ENCODE results near the gene PHF24.

PHF24 gene

GRCh38 chr9:34984049-34984448, 26.0 kb downstream of the PHF24 start:
- DNase-seq, result peak; percentile 85

DNA sequence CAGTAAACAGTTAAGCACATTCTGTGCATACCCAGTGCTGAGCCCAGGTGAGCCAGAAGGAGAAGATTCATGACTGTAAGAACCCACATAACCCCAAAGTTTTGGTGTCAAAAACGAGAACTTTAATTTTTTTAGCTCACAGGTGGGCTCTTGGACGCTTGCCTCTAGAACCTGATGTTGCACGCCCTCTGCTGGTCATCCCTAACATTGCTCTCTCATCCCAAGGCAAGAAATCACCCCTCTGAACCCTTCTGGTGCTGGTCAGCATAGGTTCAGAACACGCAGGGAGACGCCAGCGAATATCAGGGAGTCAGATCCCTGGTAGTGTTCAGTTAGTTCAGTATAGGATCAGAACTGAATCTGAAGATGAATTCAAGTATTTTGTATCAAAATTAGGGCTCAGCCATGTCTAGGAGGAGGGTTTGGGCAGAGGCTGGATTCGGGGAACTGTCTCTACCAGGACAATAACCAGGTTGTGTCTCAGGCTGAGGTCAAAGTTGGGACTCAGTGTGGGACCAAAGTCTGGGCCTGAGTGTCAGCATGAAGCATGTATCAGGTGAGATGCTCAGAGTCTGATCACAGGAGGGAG, 27.3 kb downstream of the PHF24 start:
- DNase-seq, result peak; percentile 90

DNA sequence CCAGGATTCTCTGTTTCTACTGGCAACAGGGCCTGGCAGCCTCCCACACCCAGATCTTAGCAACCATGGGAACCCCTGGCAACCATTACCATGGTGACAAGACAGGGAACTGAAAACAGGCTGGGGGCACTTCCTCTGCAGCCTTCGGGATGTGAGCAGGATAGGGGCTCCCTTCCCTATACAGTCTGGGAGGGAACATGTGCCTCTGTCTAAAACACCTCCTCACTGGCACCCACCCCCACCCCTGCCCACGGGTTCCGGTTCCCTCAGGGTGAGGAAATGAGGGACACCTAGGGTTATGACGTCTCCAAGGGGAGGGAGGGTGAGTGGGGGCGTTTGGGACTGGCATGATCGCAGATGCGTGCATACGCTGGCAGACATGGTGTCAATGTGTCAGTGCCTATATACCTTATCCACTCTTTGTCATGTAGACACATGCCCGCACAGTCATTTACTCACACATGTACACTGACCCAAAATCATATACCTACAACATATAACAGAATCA, 28.5 kb downstream of the PHF24 start:
- DNase-seq, result peak; percentile 80

- DNase-seq, result no peak
Observed at GRCh38 chr9:34987160-34987901, 29.2 kb downstream of the PHF24 start.

GRCh38 chr9:34988218-34989002, 30.3 kb downstream of the PHF24 start:
- peak; percentile 84 for DNase-seq

GRCh38 chr9:34989003-34989945, 31.2 kb downstream of the PHF24 start, which contains the start of gene DNAJB5:
Gene DNAJB5 (plus strand): TSS chr9:34989745. CDS start chr9:34990631, 886 bp downstream.
- peak; percentile 100 for DNase-seq

- DNase-seq, result peak; percentile 92
Observed at GRCh38 chr9:34989946-34990635, 32.0 kb downstream of the PHF24 start.

- no peak for DNase-seq
Observed at GRCh38 chr9:34990908-34991606, 33.0 kb downstream of the PHF24 start.

- DNase-seq, result no peak
Observed at GRCh38 chr9:34991607-34992375, 33.7 kb downstream of the PHF24 start.

- DNase-seq, result no peak
Observed at GRCh38 chr9:34992376-34992951, 34.4 kb downstream of the PHF24 start.

GRCh38 chr9:34993502-34994259, 35.6 kb downstream of the PHF24 start:
- peak; percentile 35 for DNase-seq

DNA sequence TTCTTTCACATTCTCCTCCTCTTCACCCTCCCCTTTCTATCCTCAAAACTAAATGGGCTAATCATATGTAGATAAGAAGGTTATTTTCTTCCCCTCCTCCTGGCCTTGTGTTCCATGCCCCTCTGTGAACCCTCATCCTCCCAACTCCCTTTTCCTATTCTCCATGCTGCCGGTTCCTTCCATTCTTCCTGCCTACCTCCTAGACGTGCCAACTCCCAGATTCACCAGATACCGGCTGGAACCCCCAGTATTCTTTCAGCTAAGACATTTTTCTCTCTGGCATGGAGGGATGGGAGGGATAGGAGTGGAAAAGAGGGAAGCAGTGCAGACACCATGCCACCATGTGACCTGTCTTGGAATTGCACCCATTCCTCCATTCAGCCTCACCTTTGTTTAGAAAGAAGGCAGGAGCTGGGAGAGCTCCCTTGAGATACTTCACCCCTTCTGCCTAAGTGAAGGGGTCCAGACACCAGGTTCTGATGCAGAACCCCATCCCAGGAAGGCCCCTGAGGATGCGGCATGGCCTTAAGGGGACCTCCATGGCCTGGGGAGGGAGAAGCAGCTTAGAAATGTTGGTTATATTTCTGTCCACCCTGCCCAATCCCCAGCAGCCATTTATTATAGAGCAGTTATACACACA, 36.3 kb downstream of the PHF24 start:
- peak; percentile 84 for DNase-seq

GRCh38 chr9:34994900-34995669, 37.0 kb downstream of the PHF24 start:
- DNase-seq, result no peak

- no peak for DNase-seq
Observed at GRCh38 chr9:34995670-34996060, 37.6 kb downstream of the PHF24 start.

- no peak for DNase-seq
Observed at GRCh38 chr9:34996181-34996904, 38.3 kb downstream of the PHF24 start.

- DNase-seq, result no peak
Observed at GRCh38 chr9:34996905-34997279, 38.8 kb downstream of the PHF24 start.

DNA sequence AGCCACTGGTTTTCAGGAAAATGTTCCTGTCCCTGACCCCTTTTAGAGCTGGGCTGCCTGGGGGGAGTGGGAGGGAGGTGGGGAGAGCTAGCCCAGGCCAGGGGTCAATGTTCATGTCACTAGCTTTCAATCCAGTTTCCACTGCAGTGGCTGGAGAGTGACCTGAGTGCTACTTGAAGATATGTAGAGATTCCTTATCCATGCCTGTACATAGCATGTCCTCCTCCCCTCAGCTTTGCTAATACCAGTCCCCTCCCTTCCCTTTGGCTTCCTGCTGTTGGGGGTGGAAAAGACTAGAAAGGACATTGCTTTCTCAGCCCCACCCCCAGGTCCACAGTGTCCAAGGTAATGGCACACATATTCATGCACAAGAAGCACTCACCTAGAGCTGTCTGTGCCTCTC, 39.3 kb downstream of the PHF24 start:
- DNase-seq, result no peak

Data from eye (tissue), 1 donor.